Activated CD4-positive, alpha-beta T cell treated with anti-CD3 and anti-CD28 coated beads, Interleukin-2, amount 50 U/mL, for 16 hours (primary cell): ENCODE data around the gene GSDMA.

ENCODE experiments used
- DNase-seq: peaks from one replicate; pipeline ENCODE4 v3.0.0-alpha.2; 2020

GSDMA gene, protein sequence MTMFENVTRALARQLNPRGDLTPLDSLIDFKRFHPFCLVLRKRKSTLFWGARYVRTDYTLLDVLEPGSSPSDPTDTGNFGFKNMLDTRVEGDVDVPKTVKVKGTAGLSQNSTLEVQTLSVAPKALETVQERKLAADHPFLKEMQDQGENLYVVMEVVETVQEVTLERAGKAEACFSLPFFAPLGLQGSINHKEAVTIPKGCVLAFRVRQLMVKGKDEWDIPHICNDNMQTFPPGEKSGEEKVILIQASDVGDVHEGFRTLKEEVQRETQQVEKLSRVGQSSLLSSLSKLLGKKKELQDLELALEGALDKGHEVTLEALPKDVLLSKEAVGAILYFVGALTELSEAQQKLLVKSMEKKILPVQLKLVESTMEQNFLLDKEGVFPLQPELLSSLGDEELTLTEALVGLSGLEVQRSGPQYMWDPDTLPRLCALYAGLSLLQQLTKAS

DNA sequence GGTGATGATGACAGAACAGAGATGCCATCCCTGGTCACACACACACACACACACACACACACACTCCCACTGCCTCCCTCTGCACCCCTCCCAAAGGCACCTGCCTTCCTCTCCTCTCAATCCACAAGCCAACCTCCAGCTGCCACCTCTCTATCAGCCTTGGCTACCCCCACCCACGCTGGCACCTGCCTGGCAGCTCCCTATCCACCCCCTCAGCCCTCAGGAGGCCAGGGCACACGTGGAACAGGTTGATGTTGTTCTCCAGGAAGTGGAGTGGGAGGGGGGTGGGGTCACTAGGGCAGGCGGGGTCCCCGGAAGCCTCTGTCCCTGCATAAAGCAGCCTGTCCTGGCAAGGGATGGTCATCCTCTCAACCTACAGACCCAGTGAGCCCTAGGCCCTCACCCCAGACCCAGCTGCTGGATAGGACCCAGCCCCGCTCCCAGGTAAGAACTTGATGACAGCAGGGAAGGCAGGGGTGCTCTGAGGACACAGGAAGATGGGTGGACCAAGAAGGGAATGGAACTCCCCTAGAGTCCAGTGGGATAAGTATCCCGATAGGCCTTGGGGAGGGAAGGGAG lies at the start of gene GSDMA:
Gene GSDMA, plus strand, starts transcription at position 363 of the 579 bp plus-strand sequence. CDS start 2,684 bp downstream, outside the sequence.
- no peak for DNase-seq

GRCh38 chr17:39913989-39914388 lies 48.8 kb upstream of the GSDMA start:
- no peak for DNase-seq

GRCh38 chr17:39915559-39915958 lies 47.2 kb upstream of the GSDMA start:
- DNase-seq: no peak

DNA sequence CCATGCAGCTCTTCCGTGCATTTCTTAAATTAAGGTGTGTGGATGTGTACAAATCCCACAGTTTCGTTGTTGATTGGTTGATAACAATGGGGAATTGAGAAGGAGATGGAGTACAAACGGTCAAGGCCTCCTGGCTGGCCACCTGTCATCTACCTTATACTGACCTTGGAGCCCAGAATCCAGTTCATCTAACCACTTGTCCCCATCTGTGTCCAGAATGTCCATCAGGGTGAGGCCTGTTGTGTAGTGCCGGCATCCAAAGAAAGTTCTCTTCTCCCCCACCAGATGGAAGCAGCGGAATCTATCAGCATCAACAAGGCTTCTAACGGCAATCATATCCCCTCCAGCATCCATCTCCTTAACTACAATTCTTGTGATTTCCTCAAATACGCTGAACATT lies 45.9 kb upstream of the GSDMA start:
- DNase-seq: no peak

DNA sequence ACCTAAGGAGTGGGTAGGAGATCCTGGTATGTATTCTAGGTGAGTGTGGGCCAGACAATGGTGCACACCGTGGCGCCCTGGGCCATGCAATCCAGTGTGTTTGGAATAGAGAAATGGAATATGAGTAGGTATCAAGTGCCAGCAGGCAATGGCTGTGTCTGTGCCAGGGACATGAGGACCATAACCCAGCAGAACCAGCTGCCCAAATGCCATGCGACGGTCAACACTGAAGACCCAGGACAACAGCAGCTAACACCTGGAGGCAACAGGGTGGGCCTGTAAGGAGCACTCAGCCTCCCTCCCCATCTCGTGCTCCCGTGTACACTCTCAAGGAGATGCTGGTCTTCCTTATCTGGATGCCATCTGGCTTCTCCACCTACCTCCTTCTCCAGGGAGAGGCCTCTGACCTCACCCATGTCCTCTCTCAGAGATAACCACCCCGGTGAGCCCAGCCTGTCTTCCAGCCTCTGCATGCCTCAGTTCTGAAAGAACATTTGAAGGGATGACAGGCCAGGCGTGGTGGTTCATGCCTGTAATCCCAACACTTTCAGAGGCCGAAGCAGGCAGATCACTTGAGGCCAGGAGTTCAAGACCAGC lies 43.6 kb upstream of the GSDMA start:
- DNase-seq: no peak

DNA sequence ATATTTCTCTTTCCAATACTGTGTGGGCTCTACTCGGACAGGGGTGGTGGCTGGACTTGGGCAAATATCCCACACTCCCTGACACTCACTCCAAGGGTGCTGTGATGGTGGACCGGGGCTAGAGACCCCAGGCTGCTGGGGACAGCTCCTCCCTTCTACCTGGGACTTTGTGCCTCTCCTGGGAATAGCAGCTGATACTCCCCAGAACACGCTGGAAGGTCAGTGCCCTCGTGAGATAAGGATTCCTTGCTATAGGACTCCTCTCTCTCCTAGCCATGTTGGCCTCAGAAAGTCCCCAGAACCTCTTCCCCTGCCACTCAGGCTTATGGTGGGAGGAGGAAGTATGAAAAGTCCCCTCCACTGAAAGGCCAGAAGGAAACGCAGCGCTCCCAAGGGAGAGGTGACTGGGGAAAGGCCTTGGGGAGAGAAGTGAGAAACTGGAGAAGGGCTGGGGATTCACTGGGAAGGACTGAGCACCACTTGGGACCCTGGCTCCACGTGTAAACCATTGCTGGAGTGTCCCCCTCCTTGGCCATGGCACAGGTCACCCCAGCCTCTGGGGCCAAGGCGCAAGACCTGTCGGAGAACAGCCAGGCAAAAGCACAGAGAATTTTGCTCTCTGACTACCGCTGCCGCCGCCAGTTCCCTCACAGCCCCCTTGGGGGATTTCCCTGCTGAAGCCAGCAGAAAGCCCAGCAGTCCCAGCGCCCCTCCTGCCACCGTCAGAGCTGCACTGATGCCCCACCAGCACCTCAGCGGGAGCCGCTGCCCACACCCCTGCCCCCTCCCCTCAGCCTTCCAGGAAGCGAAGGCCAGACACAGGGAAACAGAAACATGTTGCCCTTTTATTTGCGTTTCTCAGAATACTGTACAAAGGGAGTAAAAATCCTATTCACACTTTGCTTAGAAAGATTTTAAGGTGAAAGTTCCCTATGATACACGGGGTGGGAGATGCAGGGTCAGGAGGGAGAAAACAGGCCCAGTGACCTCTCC lies 42.3 kb upstream of the GSDMA start:
- peak; percentile 60 for DNase-seq

GRCh38 chr17:39921323-39921722 lies 41.5 kb upstream of the GSDMA start:
- no peak for DNase-seq

- no peak for DNase-seq
These were observed 40.8 kb upstream of the GSDMA start for GRCh38 chr17:39922006-39922405.

DNA sequence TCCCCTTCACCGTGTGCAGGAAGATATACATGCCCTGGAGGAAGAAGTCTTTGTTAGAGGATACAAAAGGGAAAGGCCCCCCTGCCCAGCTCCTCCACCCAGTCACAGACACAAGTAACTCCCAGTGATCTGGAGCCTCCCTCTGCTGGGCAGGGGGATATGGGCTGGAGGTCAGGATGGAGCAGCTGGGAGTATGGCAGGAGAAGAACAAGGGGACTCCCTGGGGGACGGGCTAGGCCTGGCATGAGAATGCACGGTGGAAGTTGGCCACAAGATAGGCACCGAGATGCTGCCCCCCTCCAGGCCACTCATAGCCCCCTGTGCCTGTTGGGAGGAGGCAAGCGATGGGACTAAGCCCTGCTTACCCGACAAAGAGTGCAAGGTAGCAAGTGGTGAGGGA lies 39.6 kb upstream of the GSDMA start:
- DNase-seq: no peak

GRCh38 chr17:39923836-39924690 lies 38.7 kb upstream of the GSDMA start:
- DNase-seq: no peak

GRCh38 chr17:39924691-39925055 lies 38.1 kb upstream of the GSDMA start:
- no peak for DNase-seq

- DNase-seq: no peak
These were observed 37.3 kb upstream of the GSDMA start for GRCh38 chr17:39925282-39926134.

DNA sequence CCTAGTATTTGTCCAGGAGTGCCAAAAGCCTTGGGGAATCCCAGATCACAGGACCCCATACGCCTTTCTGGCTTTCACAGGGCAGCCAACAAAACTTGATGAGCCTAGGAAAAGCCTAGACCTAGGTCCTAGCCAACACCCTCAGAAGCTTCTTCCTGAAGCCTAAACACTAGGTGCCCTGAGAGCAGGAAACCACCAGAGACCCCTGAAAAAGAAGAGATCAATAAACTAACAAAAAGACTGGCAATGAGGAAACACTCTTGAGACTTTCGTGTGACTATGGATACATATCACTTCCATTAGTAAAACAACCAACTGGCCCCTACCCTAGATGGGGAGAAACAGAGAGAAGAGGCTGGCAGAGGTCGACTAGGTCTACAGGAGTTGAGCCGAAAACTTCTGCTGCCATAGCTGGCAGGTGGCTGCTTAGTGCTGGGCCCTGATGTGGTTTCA lies 36.6 kb upstream of the GSDMA start:
- DNase-seq: no peak

GRCh38 chr17:39926588-39927100 lies 36.2 kb upstream of the GSDMA start:
- DNase-seq: peak; percentile 75

GRCh38 chr17:39927101-39927928 lies 35.5 kb upstream of the GSDMA start, which contains the start of the genes LRRC3C and ORMDL3:
LRRC3C (plus strand) TSS chr17:39927732; CDS start chr17:39941524, 13,792 bp downstream.
ORMDL3 (minus strand) TSS chr17:39927601; CDS start chr17:39924203, 3,398 bp downstream.
- peak; percentile 95 for DNase-seq

GRCh38 chr17:39927929-39928857 lies 34.6 kb upstream of the GSDMA start:
- DNase-seq: no peak

DNA sequence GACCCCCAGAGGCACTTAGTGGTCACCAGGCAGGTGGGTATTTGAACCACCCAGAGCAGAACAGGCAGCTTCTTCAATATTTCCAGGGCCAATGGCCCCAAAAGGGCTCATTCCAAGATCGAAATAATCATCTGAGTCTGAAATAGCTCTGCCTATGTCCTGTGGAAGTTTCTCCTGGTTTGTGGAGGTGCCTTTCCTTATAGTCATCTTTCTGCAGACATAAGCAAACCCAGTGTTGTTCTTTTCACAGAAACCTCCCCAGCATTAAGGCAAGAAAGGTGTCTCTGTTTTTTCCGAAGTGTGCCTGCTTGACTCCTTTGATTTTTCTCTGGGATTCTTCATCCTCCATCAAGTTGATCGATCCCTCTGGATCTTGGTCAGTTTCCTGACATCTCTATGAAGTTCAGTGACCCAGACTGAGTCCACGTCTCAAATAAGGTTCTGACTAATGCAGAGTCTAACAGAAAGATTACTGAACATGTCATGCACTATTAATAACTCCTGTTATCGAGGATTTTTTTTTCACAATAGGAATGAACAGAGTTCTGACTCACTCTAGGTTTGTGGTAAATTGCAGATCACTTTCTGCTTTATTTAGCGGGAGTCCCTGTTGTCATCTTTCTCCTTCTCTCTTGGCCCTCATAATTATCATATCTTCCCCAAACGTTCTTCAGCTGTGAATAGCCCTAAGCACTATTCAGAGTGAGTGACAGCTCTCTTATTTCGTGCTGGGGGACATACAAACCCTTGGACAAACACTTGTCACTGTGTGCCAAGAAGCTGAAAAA lies 33.8 kb upstream of the GSDMA start:
- DNase-seq: no peak
